DMS 273 treated with DMSO at 0.1 percent for 48 hours (cell line): ENCODE data around the gene HS1BP3.

Experiments used
- DNase-seq: peaks from one replicate; lab custom pipeline; 2025; lab: John Stamatoyannopoulos, UW

HS1BP3 gene

GRCh38 chr2:20617081-20617575 is 33.8 kb downstream of the HS1BP3 start:
- no peak for DNase-seq

GRCh38 chr2:20616341-20616871 is 34.5 kb downstream of the HS1BP3 start:
- no peak for DNase-seq

GRCh38 chr2:20615466-20616241 is 35.2 kb downstream of the HS1BP3 start:
- DNase-seq: no peak

DNA sequence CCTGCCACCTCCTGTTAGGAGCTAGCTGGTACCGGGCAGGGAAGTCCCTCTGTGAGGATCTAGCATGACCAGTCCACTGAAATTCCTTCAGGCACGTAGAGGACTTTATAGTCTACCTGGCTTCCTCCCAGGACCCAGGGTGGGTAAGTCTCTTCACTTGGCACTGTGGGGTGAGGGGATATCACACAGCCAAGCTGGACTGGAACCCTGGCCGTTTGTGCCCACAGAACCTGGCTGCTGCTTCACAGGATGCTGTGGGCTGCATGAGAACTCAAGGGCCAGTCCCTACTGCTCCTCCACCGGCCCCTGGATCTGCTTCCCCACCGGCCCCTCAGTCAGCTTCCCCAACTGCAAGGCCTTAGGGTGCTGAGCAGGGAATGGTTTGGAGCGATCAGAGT is 35.8 kb downstream of the HS1BP3 start:
- no peak for DNase-seq

- no peak for DNase-seq
These were observed 36.5 kb downstream of the HS1BP3 start for GRCh38 chr2:20614201-20615067.

DNA sequence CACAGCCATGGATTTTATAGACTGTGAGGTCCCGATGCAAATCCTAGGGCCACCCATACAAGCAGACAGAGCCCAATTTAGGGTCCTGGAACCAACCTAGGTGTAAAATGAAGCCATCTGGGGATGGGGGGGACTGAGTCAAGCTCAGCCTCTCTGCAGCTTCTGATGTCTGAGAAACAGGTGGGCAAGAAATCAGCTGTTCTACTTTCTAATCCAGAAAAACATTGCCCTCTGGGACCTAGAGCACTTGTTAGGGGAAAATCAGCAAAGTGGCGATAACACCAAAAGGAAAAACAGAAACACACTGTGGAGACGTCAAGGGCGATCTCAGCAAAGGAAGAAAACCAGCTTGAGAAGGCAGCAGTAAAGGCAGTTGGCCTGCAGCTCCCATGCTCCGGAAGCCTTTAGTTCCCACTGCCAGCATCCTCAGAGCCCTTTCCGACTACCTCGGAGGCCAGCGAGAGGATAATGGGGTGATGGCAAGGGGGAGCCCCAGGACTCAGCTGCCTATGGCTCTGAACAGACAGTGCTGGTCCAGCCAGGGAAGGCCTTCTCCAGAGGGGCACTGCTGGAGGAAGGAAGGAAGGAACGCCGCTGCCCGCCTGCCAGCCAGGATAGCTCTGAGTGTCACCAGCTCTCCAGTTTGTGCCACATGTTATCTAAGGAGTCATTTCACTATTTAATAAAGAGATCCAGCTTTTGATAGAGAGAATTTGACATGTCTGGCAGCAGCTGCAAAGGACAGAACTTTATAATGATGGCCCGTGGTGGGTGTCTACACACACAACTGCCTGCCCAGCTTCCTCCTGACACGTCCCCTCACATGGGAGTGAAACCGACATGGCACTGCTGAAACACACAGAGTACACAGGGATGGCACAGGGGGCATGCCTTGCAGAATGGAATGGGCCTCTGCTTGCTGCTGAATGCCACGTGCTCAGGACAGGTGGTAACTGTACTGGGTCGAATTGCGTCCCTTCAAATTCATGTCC is 37.7 kb downstream of the HS1BP3 start:
- no peak for DNase-seq

DNA sequence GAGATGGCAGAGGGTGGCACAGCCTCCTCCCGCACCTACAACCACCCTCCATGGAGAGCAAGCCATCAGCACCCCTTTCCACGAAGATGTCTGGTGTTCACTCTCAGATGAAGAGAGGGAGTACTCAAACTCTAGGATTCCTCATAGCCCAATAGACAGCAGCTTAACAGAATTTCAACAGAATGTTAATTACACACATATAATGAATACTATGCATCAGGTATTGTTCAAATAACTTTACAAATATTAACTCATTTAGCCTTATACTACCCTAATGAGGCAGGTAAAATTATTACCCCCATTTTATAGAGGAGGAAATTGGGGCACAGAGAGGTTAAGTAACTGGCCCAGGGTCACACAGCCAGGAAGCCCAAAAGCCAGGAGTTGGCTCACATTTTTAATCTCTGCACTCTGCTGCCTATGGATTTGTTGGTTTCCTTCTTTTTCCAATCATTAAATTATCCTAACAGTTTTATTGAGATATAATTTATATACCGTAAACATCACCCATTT is 39.0 kb downstream of the HS1BP3 start:
- DNase-seq: no peak

DNA sequence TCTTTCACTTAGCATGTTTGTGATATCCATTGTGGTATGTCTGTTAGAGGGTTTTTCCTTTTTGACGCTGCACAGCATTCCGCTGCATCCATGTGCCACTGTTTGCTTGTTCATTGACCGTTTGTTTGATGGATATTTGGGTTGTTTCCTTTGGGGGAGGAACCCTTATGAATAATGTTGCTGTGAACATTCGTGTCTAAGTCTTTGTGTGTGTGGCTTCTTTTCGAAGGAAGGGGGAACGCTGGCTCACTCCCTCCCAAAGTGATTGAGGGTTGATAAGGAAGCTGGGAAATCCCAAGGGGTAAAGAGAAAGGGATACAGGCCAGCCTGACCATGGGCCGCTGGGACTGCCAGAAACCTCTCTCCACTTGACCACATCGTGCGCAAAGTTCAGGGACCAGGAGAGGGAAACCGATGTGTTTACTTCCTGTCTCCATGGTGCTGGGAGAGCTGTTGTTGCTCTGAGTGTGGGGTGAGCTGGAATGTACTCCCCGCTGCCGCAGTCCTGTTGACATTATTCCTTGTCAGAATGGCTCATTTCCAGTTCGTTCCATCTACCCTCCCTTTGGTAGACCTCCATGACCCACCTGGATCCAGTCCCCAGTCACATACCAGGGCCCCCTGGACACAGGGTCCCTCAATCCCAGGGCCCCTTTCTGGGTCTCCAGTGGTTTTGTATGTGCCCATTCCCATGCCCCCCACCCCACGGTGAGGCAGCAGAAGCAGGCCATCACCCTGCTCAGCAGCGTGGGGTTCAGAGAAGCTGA is 39.6 kb downstream of the HS1BP3 start:
- DNase-seq: no peak

- DNase-seq: no peak
These were observed 40.9 kb downstream of the HS1BP3 start for GRCh38 chr2:20609995-20610357.

- no peak for DNase-seq
These were observed 41.4 kb downstream of the HS1BP3 start for GRCh38 chr2:20609349-20609994.

- DNase-seq: no peak
These were observed 42.1 kb downstream of the HS1BP3 start for GRCh38 chr2:20608666-20609348.

GRCh38 chr2:20607446-20607845 is 43.5 kb downstream of the HS1BP3 start:
- DNase-seq: no peak

DNA sequence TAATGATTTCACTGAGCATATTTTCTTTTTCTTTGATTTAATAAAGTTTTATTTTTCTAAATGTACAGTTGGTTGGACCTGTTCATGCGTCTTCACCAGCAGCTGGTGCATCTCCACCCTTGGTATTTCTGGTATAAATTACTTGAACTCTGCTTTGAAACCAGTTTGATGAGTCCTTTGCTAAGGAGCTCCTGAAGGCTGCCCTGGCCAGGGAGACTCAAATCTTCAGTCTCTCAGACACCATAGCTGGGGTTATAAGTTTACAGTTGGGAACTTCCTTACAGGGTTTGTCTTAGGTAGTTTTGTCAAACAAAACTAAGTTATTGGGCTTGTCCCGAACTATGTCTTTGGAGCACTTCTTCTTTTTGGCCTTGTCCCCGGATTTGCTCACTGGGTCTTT is 44.7 kb downstream of the HS1BP3 start:
- DNase-seq: no peak

DNA sequence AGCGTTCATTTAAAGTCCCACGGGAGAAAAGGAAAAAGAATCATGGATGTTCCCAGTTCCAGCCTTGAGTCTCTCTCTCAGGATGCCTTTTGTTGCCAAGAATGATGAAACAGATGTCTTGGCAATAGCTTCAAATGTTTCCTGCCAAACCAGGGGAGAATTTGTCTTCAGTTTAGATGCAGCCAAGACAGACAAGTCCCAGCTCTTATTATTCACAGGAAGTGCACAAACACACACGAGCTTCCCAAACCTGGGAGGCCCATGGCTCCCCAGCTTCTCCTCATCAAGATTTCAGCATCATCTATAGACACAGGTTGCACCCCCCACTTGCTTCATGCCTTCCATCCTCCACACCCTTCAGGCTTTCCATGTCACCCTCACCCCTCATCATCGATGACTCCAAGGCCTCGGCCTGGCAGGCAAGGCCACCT is 45.9 kb downstream of the HS1BP3 start:
- DNase-seq: no peak

DNA sequence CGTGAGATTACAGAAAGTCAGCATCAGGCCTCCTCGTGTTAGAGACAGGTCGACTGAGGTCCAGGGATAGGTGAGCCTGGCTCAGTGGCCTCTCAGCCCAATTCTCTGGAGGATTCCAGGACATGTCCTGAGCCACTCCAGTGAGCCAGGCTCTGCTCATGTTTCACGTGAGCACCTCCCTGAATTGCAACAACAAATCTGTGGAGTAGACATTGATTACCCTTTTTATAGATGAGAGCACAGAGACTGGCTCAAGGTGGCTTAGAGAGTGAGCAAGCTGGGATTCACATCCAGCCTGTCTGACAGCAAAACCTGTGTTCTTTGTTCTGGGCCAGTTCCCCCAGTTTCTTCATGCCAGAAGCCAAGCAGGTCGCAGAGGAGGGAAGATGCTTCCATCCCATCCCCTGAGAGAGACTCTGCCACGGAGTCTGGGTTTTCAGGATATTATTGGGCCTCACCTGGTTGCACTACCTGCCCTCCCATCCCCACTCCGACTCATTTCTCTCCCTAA is 46.4 kb downstream of the HS1BP3 start:
- no peak for DNase-seq

DNA sequence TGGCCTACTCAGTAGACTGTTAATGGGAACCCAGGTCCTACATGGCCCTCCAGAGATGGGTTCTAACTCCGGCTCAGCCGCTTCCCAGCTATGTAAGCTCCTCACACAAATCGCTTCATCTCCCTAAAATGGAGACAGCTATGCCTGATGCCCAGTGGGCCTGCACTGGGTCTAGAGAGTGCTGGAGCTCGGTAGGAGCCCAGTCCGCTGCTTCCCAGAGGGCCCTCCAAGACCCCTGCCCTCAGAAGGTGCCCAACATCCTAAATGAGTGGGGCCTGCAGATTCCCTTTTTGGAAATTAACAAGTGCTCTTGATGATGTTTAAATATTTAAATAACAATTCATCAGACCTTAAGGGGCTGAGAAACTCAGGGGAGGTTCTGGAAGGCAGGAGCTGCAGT is 47.1 kb downstream of the HS1BP3 start:
- DNase-seq: no peak

DNA sequence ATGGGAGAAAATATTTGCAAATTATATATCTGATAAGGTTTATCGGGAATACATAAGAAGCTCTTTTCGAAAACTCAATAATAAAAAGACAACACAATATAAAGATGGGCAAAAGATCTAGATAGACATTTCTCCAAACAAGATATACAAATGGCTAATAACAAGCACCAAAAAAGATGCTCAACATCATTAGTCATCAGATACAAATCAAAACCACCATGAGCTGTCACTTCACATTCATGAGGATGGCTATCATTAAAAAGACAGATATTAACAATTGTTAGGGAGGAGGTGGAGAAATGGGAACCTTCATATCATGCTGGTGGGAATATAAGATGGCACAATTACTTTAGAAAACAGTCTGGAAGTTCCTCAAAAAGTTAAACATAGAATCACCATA is 48.1 kb downstream of the HS1BP3 start:
- DNase-seq: no peak

DNA sequence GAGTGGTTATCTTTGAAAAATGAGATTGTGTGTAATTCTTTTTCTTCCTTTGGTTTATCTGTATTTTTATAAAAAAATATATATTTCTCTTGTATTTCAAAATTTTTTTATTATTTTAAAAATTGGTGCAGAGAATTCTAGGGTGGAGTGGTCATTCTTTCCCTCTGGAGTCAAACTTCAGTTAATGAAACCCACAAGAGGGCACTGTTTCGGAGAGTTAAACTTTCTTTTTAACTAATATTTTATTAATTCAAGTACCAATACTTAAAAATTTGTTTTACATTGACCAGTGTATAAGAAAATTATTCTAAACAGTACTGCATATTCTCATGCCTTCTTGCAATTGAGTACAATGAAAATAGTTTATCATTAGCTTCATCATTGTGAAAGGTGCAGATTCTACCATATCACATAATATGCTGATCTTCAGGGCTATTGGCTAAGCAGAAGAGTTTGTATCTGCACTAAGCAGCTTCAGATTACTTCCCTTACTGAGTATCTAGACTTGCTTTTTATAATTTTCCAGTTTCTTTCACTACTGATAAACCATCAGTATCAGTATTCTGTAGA is 50.1 kb downstream of the HS1BP3 start:
- DNase-seq: no peak

- no peak for DNase-seq
These were observed 50.9 kb downstream of the HS1BP3 start for GRCh38 chr2:20599861-20600461.
